Measurements from ENCODE around the gene CCNDBP1.

DNA sequence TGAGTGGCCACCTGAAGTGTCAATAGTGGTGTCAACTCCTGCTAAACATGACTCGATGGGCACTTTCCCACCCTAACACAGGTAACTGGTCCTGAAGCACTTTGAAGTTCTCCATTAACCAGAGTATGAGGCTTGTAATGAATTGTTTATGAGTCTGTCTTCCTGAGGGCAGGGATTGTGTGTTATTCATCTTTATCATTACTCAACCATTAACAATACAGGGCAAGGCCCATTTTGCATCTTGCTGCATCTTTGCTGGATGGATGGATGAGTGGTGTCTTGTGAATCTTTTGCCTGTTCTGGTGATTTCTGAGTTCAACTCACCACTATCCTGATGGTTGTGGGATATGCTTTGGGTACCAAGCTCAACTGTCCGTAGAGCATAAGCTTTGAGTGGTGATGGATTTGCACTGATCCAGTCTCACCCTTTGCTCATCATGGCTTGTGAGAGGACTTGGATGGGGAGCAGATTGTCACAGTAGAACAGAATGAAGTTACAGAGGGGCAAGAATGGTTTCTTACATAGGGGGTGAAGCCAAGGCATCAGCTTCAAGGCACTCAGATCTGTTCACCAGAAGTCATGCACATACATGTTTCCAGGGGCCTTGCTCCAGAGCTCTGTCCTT is 57.9 kb downstream of the CCNDBP1 start:
- TF ChIP-seq POLR2AphosphoS5 (IDR thresholded peaks at IDR 0.05; ENCODE audit: low read depth, low read length) (no peak), SIN3A (conservative IDR thresholded peaks at IDR 0.05 in 1 of 2, IDR thresholded peaks at IDR 0.05 in 1 of 2; ENCODE audit: low read depth in 1 of 2, low read length in 2 of 2) (no peak), TEAD4 (IDR thresholded peaks at IDR 0.05; ENCODE audit: low read depth, low read length) (no peak), KDM5A (IDR thresholded peaks at IDR 0.05; ENCODE audit: low read length) (no peak), EGR1 (IDR thresholded peaks at IDR 0.05; ENCODE audit: borderline replicate concordance, low read depth, low read length) (no peak), CHD1 (IDR thresholded peaks at IDR 0.05; ENCODE audit: low read depth, low read length) (no peak), EZH2 (IDR thresholded peaks at IDR 0.05; ENCODE audit: low read depth, low read length, severe bottlenecking) (no peak)
- TF ChIP-seq, protein P1, sequence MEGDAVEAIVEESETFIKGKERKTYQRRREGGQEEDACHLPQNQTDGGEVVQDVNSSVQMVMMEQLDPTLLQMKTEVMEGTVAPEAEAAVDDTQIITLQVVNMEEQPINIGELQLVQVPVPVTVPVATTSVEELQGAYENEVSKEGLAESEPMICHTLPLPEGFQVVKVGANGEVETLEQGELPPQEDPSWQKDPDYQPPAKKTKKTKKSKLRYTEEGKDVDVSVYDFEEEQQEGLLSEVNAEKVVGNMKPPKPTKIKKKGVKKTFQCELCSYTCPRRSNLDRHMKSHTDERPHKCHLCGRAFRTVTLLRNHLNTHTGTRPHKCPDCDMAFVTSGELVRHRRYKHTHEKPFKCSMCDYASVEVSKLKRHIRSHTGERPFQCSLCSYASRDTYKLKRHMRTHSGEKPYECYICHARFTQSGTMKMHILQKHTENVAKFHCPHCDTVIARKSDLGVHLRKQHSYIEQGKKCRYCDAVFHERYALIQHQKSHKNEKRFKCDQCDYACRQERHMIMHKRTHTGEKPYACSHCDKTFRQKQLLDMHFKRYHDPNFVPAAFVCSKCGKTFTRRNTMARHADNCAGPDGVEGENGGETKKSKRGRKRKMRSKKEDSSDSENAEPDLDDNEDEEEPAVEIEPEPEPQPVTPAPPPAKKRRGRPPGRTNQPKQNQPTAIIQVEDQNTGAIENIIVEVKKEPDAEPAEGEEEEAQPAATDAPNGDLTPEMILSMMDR (IDR thresholded peaks at IDR 0.05; ENCODE audit: control extremely low read depth in 1 of 3, insufficient read depth in 1 of 3, low read depth in 1 of 3, low read length in 3 of 3), result no peak

Data from H1 (cell line).